HL-60 (cell line): ENCODE results near the gene ERC2.
A peak's percentile ranks its signal among the peaks of the same experiment; 100 is the strongest.

ENCODE experiments used
- DNase-seq, 2 experiments: peaks; one replicate each; pipeline ENCODE4 v3.0.0-alpha.2; 2010 to 2020; ENCODE audit warnings: low read depth in 1 of 2, low spot score in 1 of 2
- H3K27ac ChIP-seq: fragments of 250-450 bp; sonication (Bioruptor Pico); replicated peaks from 2 replicates; pipeline ENCODE4 v1.5.1; 2020; ENCODE audit warnings: mild to moderate bottlenecking, moderate library complexity
- H3K27me3 ChIP-seq: fragments of 250-450 bp; sonication (Bioruptor Pico); 2 replicates; pipeline ENCODE4 v1.5.1; 2021; ENCODE audit warnings: mild to moderate bottlenecking, moderate library complexity; ENCODE audit not compliant: insufficient read depth, poor library complexity, severe bottlenecking
- H3K4me3 ChIP-seq: replicated peaks from 2 replicates; pipeline ENCODE4 v1.5.1; 2011; ENCODE audit warnings: mild to moderate bottlenecking, control low read depth, low read length; ENCODE audit not compliant: insufficient read depth
- CTCF ChIP-seq: IDR thresholded peaks from one replicate; pipeline ENCODE4 v1.5.1; 2011; ENCODE audit warnings: low read length, control low read depth, inconsistent platforms; ENCODE audit not compliant: insufficient read depth
- GABPA ChIP-seq: IDR thresholded peaks from 2 replicates; pipeline ENCODE4 v1.6.1; 2012; ENCODE audit warnings: low read depth
- POLR2AphosphoS5 ChIP-seq: IDR thresholded peaks from 2 replicates; pipeline ENCODE4 v1.6.1; 2012; ENCODE audit warnings: low read depth
- REST ChIP-seq: IDR thresholded peaks from 2 replicates; pipeline ENCODE4 v1.6.1; 2012; ENCODE audit warnings: low read depth; ENCODE audit not compliant: insufficient replicate concordance
- SPI1 ChIP-seq: IDR thresholded peaks from 2 replicates; pipeline ENCODE4 v1.6.1; 2012; ENCODE audit warnings: low read depth, mild to moderate bottlenecking, borderline replicate concordance

Gene ERC2

GRCh38 chr3:56201407-56201806, 266.9 kb downstream of the ERC2 start:
- Histone ChIP-seq H3K4me3 (no peak overlapping the region), H3K27me3 (no peaks in the 10 kb centered on the region), H3K27ac (no peak overlapping the region)
- no peak for TF ChIP-seq GABPA
- TF ChIP-seq CTCF = no peak
- no peak for DNase-seq

- H3K4me3 ChIP-seq = no peak overlapping the region
- DNase-seq = no peak
- H3K27ac ChIP-seq = no peak overlapping the region
- TF ChIP-seq GABPA = no peak
- TF ChIP-seq SPI1 = no peak
- no peaks in the 10 kb centered on the region for H3K27me3 ChIP-seq
These were observed 268.0 kb downstream of the ERC2 start for GRCh38 chr3:56200251-56200650.

GRCh38 chr3:56197991-56198390, 270.3 kb downstream of the ERC2 start:
- no peak overlapping the region for H3K4me3 ChIP-seq
- TF ChIP-seq GABPA = no peak
- no peak for TF ChIP-seq CTCF
- DNase-seq = peak in 1 of 2 experiments; percentile 25
- peak overlapping the region; percentile 28 for H3K27ac ChIP-seq
- no peaks in the 10 kb centered on the region for H3K27me3 ChIP-seq

- Histone ChIP-seq H3K27me3 (no peaks in the 10 kb centered on the region), H3K4me3 (no peak overlapping the region), H3K27ac (peak overlapping the region; percentile 28)
- TF ChIP-seq SPI1 (no peak), GABPA (no peak), REST (no peak), CTCF (no peak), POLR2AphosphoS5 (no peak)
- peak; percentile 28 to 55 for DNase-seq
These were observed 270.9 kb downstream of the ERC2 start for GRCh38 chr3:56197259-56197965.

- no peak for DNase-seq
- Histone ChIP-seq H3K27ac (no peak overlapping the region), H3K27me3 (no peaks in the 10 kb centered on the region), H3K4me3 (no peak overlapping the region)
- TF ChIP-seq REST (no peak), SPI1 (no peak), GABPA (no peak), CTCF (no peak), POLR2AphosphoS5 (no peak)
These were observed 271.6 kb downstream of the ERC2 start for GRCh38 chr3:56196700-56197099.
